Kidney glomerular epithelial cell (primary cell): ENCODE measurements around the gene C19orf85.

Source experiments
- DNase-seq: peaks from one replicate; lab custom pipeline; 2025; lab: John Stamatoyannopoulos, UW

Gene C19orf85

GRCh38 chr19:55477905-55478304 lies 13.4 kb upstream of the C19orf85 start:
- DNase-seq = no peak

DNA sequence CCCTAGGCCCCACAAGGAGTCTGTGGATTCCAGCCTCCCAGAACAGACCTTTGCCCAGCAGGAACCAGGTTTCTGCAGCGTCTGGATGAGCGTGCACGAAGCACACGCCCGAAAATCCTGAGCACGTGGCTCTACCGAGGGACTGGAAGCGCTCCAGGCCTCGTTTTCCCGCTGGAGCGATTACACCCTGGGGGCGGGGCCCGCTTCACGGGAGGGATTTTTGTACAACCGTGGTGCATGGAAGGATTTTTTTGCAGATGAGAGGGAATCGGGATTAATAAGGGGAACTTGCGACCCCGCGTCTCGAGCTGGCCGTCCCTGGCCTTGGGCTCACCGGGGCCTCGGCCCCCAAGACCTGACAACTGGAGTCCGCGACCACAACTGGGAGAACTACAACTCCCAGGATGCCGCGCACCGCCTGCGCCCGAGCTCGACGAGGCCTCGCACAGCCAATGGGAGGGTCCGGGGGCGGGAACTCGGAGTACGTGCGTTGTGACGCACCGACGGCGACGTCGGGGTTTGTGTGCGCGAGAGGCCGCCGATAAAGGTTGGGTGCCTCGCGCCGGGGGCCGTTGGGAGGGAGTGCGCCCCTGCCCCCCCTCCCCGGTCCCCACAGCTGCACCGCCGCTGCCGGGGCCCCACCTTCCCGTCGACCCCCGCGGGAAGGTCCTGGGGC lies 11.7 kb upstream of the C19orf85 start, which contains the start of gene ZNF628:
Gene ZNF628 (plus strand): TSS at position 518 of the 676 bp plus-strand sequence. CDS start 3,294 bp downstream, outside the sequence.
- DNase-seq = peak; percentile 89

DNA sequence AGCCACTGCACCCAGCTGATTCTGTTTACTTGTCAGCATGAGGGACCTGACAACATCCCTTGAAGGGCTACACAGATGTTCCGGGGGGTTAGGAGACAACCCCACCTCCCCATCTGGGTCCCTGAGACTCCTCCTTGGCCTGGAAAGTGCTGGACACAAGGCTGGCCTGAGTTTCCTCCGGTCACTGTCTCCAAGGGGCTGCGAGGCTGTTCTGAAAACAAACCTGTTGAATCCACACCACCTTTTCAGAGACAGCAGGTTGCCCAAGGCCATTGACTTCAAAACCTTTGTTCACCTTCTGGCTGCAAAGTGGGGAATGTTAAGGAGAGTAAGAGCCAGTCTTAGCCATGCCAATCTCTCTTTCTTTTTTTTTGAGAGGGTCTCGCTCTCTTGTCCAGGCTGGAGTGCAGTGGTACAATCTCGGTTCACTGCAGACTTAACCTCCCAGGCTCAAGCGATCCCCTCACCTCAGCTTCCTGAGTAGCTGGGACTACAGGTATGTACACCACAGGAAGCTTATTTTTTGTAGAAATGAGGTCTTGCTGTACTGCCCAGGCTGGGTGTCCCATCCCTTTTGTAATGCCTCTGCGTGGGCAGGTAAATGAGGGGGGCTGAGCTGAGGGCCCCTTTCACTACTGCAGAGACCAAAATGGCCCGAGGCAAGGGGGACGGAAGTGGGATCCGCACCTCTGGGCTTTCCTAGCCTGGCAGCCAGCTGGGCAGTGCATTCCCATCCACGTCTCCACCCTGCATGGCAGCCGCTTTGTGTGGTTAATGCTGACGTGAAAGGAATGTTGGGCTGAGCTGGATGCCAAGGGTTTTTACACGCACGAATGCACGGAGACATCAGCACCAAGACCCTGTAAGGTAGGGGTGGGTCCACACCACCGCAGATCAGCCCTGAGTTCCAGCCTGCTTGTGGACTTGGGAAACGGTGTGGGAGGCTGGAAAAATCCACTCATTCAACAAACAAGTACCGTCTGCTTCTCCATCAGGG lies 10.0 kb upstream of the C19orf85 start:
- peak; percentile 97 for DNase-seq

GRCh38 chr19:55473225-55474012 lies 8.9 kb upstream of the C19orf85 start:
- peak; percentile 77 for DNase-seq

DNA sequence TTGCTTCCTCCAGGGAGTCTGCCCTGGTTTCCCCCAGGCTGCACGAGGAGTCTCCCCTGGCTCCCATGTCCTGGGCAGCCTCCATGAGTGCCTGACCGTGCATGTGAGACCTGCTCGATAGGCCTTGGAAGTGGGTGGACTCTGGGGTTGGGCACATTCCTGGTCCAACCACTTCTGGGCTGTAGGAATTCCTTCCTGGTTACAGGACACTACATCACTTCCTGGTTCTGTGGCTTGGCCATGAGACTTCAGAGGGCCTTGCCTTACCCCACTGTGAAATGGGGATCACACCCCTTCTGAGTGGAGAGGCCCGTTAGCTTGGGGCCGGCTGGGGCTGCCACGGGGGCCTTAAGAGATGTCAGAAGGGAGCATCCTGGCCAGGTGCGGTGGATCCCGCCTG lies 7.9 kb upstream of the C19orf85 start:
- DNase-seq = peak; percentile 55

GRCh38 chr19:55471266-55471665 lies 6.7 kb upstream of the C19orf85 start:
- DNase-seq = no peak

DNA sequence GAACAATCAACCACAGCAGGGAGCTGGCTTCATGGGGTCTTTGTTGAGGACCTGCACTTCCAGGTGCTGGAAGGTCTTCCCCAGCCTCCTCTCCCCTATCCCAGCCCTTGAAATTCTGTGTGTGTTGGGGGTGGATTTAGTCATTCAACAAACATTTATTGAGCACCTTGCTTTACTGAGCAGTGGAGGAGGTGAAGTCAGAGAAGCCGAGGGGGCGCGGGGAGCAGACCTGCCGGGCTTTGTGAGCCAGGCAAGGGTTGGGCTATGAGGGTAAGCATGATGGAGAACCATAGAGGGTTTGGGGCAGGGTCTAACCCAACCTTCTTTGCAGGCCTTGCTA lies 3.5 kb upstream of the C19orf85 start:
- DNase-seq = no peak

- DNase-seq = peak; percentile 44
Measured at GRCh38 chr19:55467236-55468053, 2.9 kb upstream of the C19orf85 start.

GRCh38 chr19:55466241-55466614 lies 1.7 kb upstream of the C19orf85 start:
- no peak for DNase-seq

DNA sequence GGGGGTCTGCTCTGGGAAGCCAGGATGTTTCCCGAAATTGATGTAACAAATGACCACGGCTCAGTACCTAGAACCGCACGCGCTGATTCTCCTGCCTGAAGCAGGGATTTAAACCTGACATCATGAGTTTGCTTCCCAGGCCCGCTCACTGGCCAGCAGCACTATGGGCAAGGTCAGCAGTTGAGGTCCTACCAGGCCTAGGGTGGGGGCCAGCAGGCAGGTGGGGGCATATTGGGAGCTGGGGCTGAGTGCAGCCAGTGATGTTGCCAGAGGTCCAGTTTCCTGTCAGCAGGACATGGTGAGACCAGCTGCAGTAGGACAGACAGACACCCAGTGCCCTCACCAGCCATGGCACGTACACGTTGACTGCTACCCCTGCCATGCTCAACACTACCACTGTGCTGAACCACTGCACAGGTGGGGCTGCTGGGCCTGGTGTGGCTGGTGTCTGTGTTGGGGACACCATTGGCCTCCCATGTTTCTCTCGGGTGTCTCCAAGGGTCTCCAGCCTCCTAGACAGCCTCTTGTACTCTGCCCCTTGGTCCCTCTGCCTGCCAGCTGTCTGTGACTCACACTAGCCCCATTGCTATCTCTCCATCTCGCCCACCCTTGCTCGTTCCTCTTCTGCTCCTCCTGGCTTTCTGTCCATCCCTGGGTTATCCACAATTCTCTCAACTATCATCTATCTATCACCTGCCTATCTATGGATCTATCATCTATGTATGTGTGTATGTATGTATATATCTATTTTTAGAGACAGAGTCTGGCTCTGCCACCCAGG lies 1.1 kb upstream of the C19orf85 start:
- no peak for DNase-seq

GRCh38 chr19:55464039-55464661 lies 401 bp downstream of the C19orf85 start:
- no peak for DNase-seq

DNA sequence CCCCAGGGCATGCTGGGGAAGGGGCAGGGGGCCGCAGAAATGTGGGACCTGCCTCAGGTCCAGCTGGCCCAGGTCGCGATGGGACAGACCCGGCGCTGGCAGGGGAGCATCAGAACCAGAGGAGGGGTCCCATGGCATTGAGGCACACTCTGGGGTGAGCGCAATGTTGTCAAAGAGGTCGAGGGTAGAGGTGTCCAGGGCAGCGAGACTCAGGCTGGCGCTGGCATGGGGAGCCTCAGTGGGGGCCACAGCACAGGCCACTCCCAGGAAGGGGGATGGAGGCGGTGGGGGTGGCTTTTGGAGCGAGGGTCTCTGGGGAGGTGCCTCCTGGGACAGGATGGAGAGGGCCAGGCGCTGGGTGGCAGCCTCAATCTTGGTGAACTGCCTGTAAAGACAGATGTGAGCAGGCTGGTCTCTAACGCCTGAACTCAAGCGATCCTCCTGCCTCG lies 944 bp downstream of the C19orf85 start:
- DNase-seq = no peak

DNA sequence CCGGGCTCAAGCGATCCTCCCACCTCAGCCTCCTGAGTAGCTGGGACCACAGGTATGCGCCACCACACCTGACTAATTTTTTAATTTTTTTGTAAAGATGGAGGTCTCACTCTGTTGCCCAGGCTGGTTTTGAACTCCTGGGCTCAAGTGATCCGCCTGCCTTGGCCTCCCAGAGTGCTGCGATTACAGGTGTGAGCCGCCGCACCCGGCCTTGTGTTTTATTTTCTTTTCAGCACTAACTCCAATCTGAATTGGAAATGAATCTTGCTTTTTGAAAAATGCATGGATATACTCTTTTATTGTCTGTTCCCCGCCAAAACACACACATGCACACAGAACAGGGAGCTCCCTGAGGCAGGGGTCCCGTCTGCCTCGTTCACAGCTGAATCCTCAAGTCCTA lies 1.8 kb downstream of the C19orf85 start:
- DNase-seq = no peak

DNA sequence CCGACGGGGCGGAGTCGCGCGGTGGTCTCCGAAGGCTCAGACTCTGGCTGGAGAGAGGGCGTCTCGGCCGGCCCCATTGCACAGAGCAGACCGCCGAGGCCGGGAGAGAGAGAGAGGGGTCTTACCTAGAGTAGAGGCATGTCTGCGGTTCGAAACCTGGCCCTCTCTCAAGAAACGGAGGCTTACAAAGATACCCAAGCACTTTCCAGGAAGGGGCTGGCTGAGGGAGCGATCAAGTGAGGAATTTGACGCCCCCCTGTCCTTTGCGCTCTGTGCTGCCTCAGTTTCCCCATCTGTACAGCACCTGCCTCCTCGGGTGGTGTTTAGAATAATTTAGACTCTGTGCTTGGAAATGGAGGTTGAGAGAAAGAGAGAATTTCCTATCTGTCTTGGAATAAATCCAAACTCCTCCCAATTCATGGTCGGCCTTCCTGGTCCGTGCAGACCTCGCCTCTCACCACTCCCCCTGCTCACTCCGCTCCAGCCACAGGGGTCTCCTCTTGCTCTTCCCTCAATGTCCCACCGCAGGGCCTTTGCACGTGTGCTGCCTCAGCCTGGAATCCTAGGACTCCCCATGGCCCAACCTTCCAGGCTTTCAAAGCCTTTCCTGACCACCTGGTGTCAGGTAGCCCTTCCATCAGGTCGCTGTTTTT lies 2.5 kb downstream of the C19orf85 start:
- DNase-seq = no peak

DNA sequence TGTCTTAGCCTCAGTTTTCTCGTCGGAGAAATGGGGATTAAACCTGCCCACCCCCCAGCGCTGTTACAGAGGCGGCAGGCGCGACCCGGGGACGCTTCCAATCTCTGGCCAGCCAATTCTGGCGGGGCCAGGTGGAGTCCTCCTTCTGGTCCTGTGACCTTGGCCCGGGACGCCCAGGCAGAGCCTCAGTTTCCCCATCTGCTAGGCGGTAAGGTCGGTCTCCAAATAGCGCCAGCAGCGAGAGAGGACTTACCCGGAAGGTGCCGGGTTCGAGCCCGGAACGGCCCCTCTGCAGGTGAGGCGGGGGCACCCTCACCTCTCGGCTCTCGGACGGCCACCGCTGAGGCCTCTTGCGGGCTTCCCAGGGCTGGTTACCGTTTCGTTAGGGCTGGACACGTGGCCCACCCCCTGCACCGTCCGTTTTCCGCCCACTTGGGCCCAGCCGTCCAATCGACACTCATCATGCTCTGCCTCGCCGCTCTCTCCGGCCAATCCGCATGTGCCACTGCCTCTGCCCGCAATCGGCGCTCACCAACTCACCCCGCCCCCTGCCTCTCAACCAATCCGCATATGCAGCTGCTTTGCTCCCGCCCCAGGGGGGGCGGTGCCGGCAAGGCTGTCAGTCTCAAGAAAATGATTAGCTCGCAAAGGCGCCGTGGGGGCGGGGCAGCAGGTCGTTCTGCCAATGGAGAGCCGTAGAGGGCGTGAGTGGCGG lies 3.1 kb downstream of the C19orf85 start, which contains the start of gene ISOC2:
Gene ISOC2 (minus strand): TSS at position 384 of the 715 bp plus-strand sequence. CDS start 5,156 bp downstream, outside the sequence.
- DNase-seq = peak; percentile 100

DNA sequence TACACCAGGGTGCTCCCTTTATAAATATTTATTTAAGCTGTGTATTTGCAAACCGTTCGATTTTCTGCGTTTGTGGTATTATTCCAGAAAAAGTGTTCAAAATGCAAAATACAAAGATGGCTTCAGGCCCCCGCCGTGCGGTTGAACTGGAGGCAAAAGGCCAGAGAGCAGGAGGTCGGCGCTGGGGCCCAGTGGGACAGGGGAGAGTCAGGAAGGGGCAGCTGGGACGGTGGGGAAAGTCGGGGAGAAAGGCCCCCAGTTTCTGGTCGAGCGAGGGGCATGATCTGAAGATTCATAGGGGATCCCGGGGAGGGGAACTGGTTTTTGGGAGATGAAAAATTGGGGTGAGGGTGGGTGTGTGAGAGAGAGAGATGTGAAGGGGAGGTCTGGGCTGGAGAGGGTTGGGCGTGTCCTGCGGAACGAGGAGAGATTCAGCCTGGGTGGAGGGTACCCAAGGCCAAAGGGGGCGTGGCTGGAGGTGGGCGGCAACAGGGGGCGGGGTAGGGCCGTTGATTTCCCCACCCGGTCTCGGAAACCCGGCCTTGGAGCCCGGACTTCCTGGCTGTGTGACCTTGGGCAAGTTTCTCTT lies 3.8 kb downstream of the C19orf85 start:
- no peak for DNase-seq

GRCh38 chr19:55459950-55460657 lies 4.4 kb downstream of the C19orf85 start:
- no peak for DNase-seq

GRCh38 chr19:55459551-55459949 lies 5.0 kb downstream of the C19orf85 start:
- DNase-seq = no peak
